ENCODE measurements around the gene NFYB.
"Not testable (repeated sequence)": the region's sequence is repeated elsewhere in the genome, so short reads cannot be mapped to it uniquely, and the experiment has no call there.

NFYB gene

DNA sequence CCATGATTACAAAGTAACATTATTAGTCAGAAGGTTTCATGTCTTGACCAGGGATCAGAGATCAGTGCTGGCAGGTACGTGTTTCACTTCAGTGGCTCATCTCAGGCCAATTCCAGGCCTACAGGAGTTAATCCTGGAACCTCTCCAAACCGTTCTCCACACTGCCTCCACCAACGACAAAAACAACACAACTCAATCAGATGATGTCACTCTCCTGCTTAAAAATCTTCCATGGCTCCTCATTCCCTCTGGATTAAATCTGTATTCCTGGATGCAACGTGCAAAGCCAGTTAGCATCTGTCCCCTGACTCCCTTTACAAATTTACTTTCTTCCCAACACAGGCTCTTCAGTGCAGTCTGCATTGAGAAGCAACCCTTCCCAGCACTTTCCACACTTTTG lies 43.3 kb upstream of the NFYB start:
- DNase-seq (ENCODE audit: extremely low read depth, insufficient read length): no peak
- TF ChIP-seq, protein P1, sequence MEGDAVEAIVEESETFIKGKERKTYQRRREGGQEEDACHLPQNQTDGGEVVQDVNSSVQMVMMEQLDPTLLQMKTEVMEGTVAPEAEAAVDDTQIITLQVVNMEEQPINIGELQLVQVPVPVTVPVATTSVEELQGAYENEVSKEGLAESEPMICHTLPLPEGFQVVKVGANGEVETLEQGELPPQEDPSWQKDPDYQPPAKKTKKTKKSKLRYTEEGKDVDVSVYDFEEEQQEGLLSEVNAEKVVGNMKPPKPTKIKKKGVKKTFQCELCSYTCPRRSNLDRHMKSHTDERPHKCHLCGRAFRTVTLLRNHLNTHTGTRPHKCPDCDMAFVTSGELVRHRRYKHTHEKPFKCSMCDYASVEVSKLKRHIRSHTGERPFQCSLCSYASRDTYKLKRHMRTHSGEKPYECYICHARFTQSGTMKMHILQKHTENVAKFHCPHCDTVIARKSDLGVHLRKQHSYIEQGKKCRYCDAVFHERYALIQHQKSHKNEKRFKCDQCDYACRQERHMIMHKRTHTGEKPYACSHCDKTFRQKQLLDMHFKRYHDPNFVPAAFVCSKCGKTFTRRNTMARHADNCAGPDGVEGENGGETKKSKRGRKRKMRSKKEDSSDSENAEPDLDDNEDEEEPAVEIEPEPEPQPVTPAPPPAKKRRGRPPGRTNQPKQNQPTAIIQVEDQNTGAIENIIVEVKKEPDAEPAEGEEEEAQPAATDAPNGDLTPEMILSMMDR (IDR thresholded peaks at IDR 0.05; ENCODE audit: insufficient read depth, low read length, poor library complexity, severe bottlenecking): no peak
- no peak overlapping the region for H3K4me3 ChIP-seq (replicated peaks; ENCODE audit: low read depth, low read length)
- H3K36me3 ChIP-seq (ENCODE audit: control insufficient read depth, insufficient read depth, low read length): no peaks in the 10 kb centered on the region
- no peaks in the 10 kb centered on the region for H3K27me3 ChIP-seq (replicated peaks; ENCODE audit: control insufficient read depth, insufficient read depth, low read length)

DNA sequence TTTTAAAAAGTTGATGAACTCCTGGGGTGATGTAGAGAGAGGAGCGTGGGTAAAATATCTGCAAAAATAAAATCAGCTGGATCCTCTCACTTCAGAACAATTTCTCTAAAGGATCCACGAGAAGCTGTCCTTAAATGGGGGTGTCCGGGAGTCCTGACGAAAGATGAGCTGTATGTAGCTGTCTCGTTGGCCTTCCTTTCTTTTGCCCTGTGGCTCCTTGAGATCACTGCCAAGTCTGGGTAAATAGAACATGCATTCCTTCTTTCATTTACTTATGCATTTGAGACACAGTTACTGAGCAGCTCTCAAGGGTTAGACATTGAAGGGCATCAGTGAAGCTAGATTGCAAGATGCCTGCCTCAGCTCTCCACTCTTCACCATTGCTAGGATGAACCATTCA lies 42.4 kb upstream of the NFYB start:
- Histone ChIP-seq H3K27me3 (replicated peaks; ENCODE audit: control insufficient read depth, insufficient read depth, low read length) (no peaks in the 10 kb centered on the region), H3K4me3 (replicated peaks; ENCODE audit: low read depth, low read length) (no peak overlapping the region), H3K36me3 (ENCODE audit: control insufficient read depth, insufficient read depth, low read length) (no peaks in the 10 kb centered on the region)
- DNase-seq (ENCODE audit: extremely low read depth, insufficient read length): no peak
- TF ChIP-seq, protein P1 (IDR thresholded peaks at IDR 0.05; ENCODE audit: insufficient read depth, low read length, poor library complexity, severe bottlenecking): no peak

DNA sequence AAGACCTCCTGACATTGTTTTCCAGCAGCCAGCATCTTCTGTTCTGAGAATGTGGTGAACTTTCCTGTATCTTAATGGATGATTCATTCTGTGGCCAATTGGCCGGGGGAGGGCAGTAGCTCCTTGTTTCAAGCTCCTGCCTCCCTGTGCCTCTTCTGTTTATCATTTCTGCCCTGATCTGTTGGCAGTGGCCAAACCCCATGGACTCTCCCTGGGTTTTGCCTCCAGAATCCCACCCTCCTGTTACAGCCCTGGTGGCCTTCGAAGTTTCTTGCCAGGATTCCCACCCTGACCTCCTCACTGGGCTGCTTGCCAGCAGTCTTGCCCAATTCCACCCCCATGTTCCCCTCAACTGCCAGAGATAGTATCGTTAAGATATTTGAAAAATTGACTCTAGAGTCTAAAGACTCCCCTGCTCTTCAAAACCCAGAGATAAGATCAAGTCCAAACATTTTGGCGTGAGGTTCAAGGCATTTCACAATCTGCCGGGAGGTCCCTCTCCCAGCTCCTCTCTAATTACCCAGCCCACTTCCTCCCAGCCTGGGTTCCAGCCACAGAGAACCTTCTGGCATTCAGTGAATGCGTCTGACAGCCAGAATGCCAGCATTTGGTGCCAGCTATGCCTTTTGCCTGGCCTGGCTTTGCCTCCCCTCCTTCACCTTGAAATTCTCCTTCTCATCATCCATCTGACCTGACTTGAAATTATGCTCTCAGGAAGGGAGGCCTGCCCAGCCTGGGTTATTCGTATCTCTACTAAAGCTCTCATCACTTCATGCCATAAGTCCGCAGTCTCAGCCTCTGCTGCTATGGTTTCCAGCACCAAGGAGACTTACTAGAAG lies 39.9 kb upstream of the NFYB start:
- DNase-seq (ENCODE audit: extremely low read depth, insufficient read length): no peak
- Histone ChIP-seq H3K36me3 (ENCODE audit: control insufficient read depth, insufficient read depth, low read length) (no peaks in the 10 kb centered on the region), H3K4me3 (replicated peaks; ENCODE audit: low read depth, low read length) (no peak overlapping the region), H3K27me3 (replicated peaks; ENCODE audit: control insufficient read depth, insufficient read depth, low read length) (no peaks in the 10 kb centered on the region)
- TF ChIP-seq, protein P1 (IDR thresholded peaks at IDR 0.05; ENCODE audit: insufficient read depth, low read length, poor library complexity, severe bottlenecking): peak; percentile 18

DNA sequence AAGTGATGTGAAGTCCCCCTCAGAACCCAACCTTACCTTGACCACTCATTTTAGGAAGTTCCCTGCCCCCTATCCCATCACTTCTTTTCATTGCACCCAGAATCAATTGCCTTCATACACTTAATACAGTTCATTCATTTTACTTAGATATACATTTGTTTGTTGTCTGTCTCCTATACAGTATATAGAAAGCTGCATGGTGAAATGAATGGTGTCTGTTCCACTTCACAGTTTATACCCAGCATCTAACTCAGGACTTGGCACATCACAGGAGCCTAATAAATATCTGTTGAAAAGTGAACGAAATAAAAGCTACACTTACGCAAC lies 39.3 kb upstream of the NFYB start:
- no peak for DNase-seq (ENCODE audit: extremely low read depth, insufficient read length)
- Histone ChIP-seq H3K27me3 (replicated peaks; ENCODE audit: control insufficient read depth, insufficient read depth, low read length) (no peaks in the 10 kb centered on the region), H3K4me3 (replicated peaks; ENCODE audit: low read depth, low read length) (no peak overlapping the region), H3K36me3 (ENCODE audit: control insufficient read depth, insufficient read depth, low read length) (no peaks in the 10 kb centered on the region)
- TF ChIP-seq, protein P1 (IDR thresholded peaks at IDR 0.05; ENCODE audit: insufficient read depth, low read length, poor library complexity, severe bottlenecking): no peak

DNA sequence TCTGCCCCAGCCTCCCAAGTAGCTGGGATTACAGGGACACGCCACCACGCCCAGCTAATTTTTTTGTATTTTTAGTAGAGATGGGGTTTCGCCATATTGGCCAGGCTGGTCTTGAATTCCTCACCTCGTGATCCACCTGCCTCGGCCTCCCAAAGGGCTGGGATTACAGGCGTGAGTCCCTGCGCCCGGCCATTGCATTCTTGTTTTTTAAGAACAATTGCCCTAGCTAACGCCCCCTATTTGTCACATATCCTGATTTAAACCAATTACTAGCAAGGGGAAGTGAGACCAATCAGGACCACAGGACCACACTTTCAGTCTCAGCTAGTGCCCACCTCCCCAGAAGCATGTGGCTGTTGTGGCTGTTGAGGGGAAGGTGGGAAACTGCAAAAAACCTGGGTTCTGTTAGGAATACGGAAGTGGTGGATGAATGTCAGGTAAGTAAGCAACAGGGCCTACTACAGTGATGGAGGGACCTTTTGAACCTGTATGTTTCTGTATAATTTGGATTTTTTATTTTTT lies 37.8 kb upstream of the NFYB start:
- H3K27me3 ChIP-seq (replicated peaks; ENCODE audit: control insufficient read depth, insufficient read depth, low read length): no peaks in the 10 kb centered on the region
- no peaks in the 10 kb centered on the region for H3K36me3 ChIP-seq (ENCODE audit: control insufficient read depth, insufficient read depth, low read length)
- no peak overlapping the region for H3K4me3 ChIP-seq (replicated peaks; ENCODE audit: low read depth, low read length)
- TF ChIP-seq, protein P1 (IDR thresholded peaks at IDR 0.05; ENCODE audit: insufficient read depth, low read length, poor library complexity, severe bottlenecking): no peak
- DNase-seq (ENCODE audit: extremely low read depth, insufficient read length): no peak

DNA sequence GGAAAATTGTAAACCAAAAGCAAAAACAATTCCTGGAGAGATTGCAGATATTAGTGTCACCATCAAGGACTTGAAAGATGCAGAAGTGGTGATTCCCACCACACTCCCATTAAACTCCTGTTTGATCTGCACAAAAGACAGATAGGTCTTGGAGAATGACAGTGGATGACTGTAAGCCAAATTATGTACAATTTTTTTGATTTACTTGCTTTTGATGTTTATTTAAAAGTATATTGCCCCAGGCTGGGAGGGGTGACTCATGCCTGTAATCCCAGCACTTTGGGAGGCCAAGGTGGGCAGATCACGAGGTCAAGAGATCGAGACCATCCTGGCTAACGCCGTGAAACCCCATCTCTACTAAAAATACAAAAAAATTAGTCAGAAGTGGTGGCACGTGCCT lies 35.8 kb upstream of the NFYB start:
- not testable (repeated sequence) for H3K36me3 ChIP-seq (ENCODE audit: control insufficient read depth, insufficient read depth, low read length); DNase-seq (ENCODE audit: extremely low read depth, insufficient read length); H3K27me3 ChIP-seq (replicated peaks; ENCODE audit: control insufficient read depth, insufficient read depth, low read length); H3K4me3 ChIP-seq (replicated peaks; ENCODE audit: low read depth, low read length)

Measured in GM06990 (cell line).